NCI-H524 (cell line): Measurements from ENCODE around the gene ELF1.

Experiments used
- DNase-seq, 2 experiments: peaks; one replicate each; lab custom pipeline; 2025; lab: John Stamatoyannopoulos, UW

Gene ELF1

GRCh38 chr13:41019011-41019487, at the start of gene ELF1:
Gene ELF1 (minus strand): TSS chr13:41019316. CDS start chr13:40982054, 37,262 bp downstream.
- DNase-seq: no peak

GRCh38 chr13:41065078-41065477, 46.0 kb upstream of the ELF1 start:
- no peak for DNase-seq

GRCh38 chr13:41064493-41064892, 45.4 kb upstream of the ELF1 start:
- DNase-seq: no peak

- DNase-seq: peak in 1 of 2 experiments; percentile 42
Measured at GRCh38 chr13:41061914-41062837, 43.1 kb upstream of the ELF1 start.

DNA sequence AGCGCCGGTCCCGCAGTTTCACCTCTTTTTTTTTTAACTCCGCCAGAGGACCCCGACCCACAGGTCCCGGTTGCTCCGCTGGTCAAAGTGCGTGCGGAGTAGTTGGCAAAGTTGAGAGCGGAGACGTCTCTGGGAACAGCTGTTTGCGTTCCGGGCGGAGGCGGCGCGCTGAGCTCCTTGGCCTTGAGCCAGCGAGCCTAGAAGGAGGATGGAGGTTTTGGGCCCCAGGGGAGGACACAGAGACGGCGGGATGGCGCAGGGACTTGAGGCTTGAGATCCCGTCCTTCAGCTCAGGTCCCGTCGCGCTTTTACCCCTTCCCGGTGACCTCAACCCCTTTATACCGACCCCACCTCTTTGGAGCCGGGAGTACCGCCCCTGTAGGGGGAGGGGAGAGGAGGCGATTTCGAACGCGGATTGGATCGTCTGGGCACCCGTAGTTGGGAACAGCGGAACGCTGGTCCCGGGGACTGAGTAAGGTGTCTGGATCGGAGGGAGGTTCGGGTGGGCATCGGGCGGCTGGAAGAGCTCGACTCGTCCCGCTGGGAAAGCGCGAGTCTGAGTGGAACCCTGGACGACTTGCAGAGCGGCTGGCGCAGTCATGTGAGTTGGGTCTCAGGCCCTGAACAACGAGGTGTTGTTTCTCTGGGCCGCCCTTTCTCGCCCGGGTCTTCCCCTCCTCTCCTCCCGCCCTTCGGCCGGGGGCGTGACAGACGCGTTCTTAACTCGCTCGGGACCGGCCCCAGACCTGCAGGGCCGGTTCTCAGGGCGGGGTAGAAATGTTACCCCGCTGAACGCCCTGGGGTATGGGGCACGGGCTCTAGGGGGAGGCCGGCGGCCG, 42.2 kb upstream of the ELF1 start, which contains the start of gene WBP4:
Gene WBP4 (plus strand): TSS at position 435 of the 839 bp plus-strand sequence. CDS start 165 bp downstream, at position 600.
- DNase-seq: peak; percentile 84 to 90

- peak; percentile 70 to 82 for DNase-seq
Measured at GRCh38 chr13:41060724-41061074, 41.6 kb upstream of the ELF1 start.

- peak; percentile 81 to 89 for DNase-seq
Measured at GRCh38 chr13:41060082-41060723, 41.1 kb upstream of the ELF1 start.

- DNase-seq: no peak
Measured at GRCh38 chr13:41059456-41060081, 40.5 kb upstream of the ELF1 start.

GRCh38 chr13:41058295-41059070, 39.4 kb upstream of the ELF1 start:
- DNase-seq: no peak

DNA sequence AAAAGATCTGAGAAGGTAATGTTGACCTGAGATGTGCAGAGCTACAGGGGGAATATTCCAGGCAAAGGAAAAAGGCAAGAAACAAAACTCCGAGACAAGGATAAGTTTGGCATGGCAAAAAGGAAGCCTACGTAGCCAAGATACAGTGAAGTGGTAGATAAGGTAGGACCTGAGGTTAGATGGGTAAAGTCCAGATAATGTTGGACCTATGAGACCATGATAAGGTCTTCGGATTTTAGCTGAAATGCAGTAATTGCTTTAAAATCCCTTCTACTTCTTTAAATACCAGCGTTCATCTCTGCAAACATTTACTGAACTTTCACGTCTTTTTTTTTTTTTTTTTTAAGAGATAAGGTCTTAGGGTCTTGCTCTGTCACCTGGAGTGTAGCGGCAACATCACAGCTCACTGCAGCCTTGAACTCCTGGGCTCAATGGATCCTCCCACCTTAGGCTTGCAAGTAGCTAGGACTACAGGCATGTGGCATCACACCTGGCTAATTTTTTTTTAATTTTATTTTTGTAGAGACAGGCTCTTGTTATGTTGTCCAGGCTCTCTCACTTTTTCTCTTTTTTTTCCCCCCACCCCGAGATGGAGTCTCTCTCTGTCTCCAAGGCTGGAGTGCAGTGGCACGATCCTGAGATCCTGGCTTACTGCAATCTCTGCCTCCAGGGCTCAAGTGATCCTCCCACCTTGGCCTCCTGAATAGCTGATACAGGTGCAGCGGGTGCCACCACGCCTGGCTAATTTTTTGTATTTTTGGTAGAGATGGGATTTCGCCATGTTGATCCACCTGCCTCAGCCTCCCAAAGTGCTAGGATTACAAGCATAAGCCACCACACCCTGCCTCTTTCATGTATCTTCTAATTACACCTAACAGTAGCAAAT, 38.0 kb upstream of the ELF1 start:
- DNase-seq: no peak

DNA sequence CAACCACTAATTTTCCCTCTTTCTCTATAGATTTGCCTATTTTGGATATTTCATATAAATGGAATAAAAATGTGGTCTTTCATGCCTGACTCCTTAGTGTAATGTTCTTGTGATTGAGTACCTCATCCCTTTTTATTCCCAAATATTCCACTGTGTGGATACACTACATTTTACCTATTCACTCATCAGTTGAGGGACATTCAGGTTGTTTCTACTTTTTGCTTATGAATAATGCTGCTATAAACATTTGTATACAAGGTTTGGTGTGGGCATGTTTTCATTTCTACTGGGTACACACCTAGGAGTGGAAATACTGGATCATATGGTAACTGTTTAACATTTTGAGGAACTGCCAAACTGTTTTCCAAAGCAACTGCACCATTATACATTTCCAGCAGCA, 37.1 kb upstream of the ELF1 start:
- DNase-seq: no peak

GRCh38 chr13:41054919-41055619, 36.0 kb upstream of the ELF1 start:
- peak in 1 of 2 experiments; percentile 5 for DNase-seq

- peak in 1 of 2 experiments; percentile 50 for DNase-seq
Measured at GRCh38 chr13:41054212-41054877, 35.2 kb upstream of the ELF1 start.

- no peak for DNase-seq
Measured at GRCh38 chr13:41053384-41053826, 34.3 kb upstream of the ELF1 start.

- no peak for DNase-seq
Measured at GRCh38 chr13:41052441-41052840, 33.3 kb upstream of the ELF1 start.

- DNase-seq: no peak
Measured at GRCh38 chr13:41049480-41050440, 30.6 kb upstream of the ELF1 start.

- no peak for DNase-seq
Measured at GRCh38 chr13:41048640-41049039, 29.5 kb upstream of the ELF1 start.
